A549 treated with AZD9567 at 1 μM for 4 hours (cell line): ENCODE data around the gene RPL9. TPM values are rescaled to one million over a fixed set of nuclear protein-coding genes. Genes with fewer than 3 reads are reported as not detected.

ENCODE experiments used
- total RNA-seq: library from RNA; stranded (reverse); fragments of 200-300 nt; extraction: Qiagen RNA extraction; gene quantifications from 5 replicates; pipeline ENCODE4 v1.2.3, GENCODE V29; 2022; ENCODE audit not compliant: insufficient read depth

RPL9 gene
- total RNA-seq, result 871 to 1,473 TPM (median 901 TPM) in 5 replicates

DNA sequence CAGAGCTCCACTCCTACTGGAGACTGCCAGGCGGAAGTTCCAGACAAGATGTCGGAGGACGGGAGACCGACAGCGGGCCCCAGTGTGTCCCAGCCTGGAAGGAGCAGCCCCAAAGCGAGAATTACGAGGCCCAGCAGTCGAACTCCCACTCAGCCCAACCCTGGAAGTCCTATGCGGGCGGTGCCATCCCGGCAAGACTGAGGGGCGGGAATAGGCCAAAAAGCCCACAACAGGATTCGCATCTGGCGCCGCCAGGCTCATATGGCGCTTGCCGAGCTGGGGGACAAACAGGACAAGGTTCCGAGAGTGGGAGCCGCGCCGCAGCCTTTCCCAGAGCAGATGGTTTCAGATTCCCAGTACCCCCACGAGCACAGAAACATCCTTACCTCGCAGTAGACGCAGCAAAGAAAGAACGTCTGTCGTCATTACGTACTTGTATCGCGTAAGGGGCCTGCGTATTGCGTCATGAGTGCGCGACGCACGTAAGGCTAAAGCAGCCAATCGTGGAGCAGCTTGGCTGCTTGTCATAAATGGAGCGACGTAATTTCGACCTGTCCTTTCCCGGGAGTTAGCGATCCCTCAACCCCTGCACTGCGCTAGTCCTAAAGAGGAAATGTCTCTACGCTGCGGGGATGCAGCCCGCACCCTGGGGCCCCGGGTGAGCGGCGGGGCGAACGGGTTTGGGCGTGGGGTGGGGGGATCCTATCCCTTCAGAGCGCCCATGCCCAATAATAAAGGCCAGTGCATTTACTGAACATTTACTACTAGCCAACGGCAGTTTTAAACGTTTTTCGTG, at the start of gene RPL9, which contains the start of gene LIAS:
TSS of gene RPL9 (minus strand) at position 418 of the 796 bp plus-strand sequence. CDS start 483 bp downstream, outside the sequence.
TSS of gene LIAS (plus strand) at position 552 of the 796 bp plus-strand sequence. CDS start at position 614, 62 bp downstream.

DNA sequence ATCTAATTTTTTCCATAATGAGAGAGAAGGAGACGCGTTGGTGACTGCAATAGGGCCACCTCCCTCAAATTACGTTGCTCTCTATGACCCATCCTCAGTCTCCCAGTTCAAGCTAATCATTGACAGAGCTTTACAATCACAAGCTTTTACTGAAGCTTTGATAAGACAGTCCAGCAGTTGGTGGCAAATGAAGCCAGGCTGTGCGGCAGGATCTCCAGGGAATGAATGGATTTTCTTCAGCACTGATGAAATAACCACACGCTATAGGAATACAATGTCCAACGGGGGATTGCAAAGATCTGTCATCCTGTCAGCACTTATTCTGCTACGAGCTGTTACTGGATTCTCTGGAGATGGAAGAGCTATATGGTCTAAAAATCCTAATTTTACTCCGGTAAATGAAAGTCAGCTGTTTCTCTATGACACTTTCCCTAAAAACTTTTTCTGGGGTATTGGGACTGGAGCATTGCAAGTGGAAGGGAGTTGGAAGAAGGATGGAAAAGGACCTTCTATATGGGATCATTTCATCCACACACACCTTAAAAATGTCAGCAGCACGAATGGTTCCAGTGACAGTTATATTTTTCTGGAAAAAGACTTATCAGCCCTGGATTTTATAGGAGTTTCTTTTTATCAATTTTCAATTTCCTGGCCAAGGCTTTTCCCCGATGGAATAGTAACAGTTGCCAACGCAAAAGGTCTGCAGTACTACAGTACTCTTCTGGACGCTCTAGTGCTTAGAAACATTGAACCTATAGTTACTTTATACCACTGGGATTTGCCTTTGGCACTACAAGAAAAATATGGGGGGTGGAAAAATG, 51.7 kb downstream of the RPL9 start, which contains the start of gene KLB:
TSS of gene KLB (plus strand) at position 168 of the 821 bp plus-strand sequence. CDS start at position 188, 20 bp downstream.

Other genes with a start within 250 kb of the RPL9 start
- gene RFC1, start 92.6 kb downstream of the RPL9 start, total RNA-seq, result 16.3 to 26.6 TPM (median 17.9 TPM) in 5 replicates
- 0.07 to 0.11 TPM (median 0.09 TPM) in 4 of 5 replicates, not detected in the other for gene KLB, start 52.0 kb downstream of the RPL9 start, total RNA-seq
- gene LIAS, start 134 bp upstream of the RPL9 start, total RNA-seq, result 9.5 to 18.0 TPM (median 11.1 TPM) in 5 replicates
- 170 to 346 TPM (median 182 TPM) in 5 replicates for gene UGDH, start 68.5 kb upstream of the RPL9 start, total RNA-seq
- gene SMIM14, start 179.9 kb upstream of the RPL9 start, total RNA-seq, result 14.3 to 24.0 TPM (median 17.8 TPM) in 5 replicates
- gene UBE2K, start 239.2 kb upstream of the RPL9 start, total RNA-seq, result 74.3 to 99.1 TPM (median 77.2 TPM) in 5 replicates